ENCODE measurements around the gene SORCS1. TPM values are rescaled to one million over a fixed set of nuclear protein-coding genes. Genes with fewer than 3 reads are reported as not detected.

Gene SORCS1
- total and polyA plus RNA-seq, 8 donors = 0.46 to 2.6 (median 1.6) TPM

DNA sequence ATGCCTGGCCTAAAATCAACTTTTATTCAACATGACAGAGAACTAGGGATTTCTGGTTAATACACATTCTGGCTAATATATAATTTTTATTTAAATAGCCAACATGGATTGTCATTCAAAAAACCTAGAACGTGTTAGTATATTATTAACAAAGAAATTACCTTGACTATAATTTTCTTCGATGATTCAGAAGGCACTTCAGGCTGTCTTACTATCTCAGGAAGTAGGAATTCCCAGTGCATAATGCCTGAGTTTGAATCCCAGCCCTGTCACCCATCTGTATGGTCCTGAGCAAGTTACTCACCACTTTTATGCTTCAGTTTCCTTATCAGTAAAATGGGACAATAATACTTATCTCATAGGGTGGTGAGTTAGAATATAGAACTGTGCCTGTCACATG lies 106.2 kb downstream of the SORCS1 start:
- Histone ChIP-seq H3K27ac (no peak overlapping the region), H3K36me3 (no peaks in the 10 kb centered on the region), H3K9me3 (no peaks in the 10 kb centered on the region), H3K4me3 (no peak overlapping the region), H3K27me3 (no peaks in the 10 kb centered on the region), H3K4me1 (no peaks in the 10 kb centered on the region)
- DNase-seq (no peak), FAIRE-seq (no peak), ATAC-seq (no peak)
- intact Hi-C loops (cut with DNase I) = no loop called here
- no peak for TF ChIP-seq CTCF (IDR thresholded peaks at IDR 0.05)
- WGBS, 2 donors = 46 to 53% methylated on average over 2 of the region's 2 CpGs

GRCh38 chr10:107056182-107056581 lies 108.3 kb downstream of the SORCS1 start:
- no peaks in the 10 kb centered on the region for H3K4me1 ChIP-seq
- ATAC-seq (no peak), FAIRE-seq (no peak), DNase-seq (no peak)
- intact Hi-C loops (cut with DNase I) = no loop called here
- TF ChIP-seq CTCF (IDR thresholded peaks at IDR 0.05) = no peak
- H3K9me3 ChIP-seq = no peaks in the 10 kb centered on the region
- 49 to 70% methylated on average over 2 of the region's 2 CpGs for WGBS, 2 donors
- no peak overlapping the region for H3K27ac ChIP-seq
- no peaks in the 10 kb centered on the region for H3K27me3 ChIP-seq
- H3K4me3 ChIP-seq = no peak overlapping the region
- no peaks in the 10 kb centered on the region for H3K36me3 ChIP-seq

DNA sequence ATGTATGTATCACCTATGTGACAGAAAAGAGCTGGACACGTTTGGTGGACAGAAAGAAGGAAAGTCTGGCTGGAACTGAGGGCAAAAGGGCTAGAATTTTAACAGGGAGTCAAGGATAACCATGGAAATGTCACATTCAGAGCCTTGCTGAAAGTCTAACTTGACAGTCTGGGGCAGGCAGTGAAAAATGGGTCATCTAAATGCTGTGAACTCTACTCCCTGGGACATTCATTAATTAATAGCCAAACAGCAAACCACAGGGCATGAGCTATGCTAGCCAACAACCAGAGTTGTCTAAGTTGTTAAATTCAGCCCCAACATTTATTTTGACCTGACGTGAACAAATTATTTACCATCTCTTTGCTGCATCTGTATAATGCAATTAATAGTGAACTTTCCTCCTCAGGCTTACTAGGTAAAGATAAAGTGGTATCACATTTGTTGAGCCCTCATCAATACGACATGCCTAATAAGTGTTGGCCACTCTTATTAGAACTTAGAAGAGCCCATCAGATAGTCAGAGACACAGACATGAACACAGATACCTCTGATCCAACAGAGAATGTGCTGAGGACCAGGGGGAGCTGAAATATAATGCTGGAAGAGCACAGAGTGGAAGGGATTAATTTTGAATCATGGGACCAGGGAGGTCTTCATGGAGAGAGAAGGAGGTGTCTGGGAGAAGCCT lies 109.9 kb downstream of the SORCS1 start:
- ATAC-seq = peak; percentile 66 to 91 (median 78)
- no peak for TF ChIP-seq CTCF (IDR thresholded peaks at IDR 0.05)
- Histone ChIP-seq H3K27ac (no peak overlapping the region), H3K4me3 (no peak overlapping the region), H3K36me3 (no peaks in the 10 kb centered on the region), H3K9me3 (no peaks in the 10 kb centered on the region), H3K27me3 (no peaks in the 10 kb centered on the region), H3K4me1 (no peaks in the 10 kb centered on the region)
- no peak for FAIRE-seq
- intact Hi-C loops (cut with DNase I) = no loop called here
- DNase-seq = peak in 1 of 6 donors; percentile 13
- WGBS, 2 donors = 19% methylated on average over 3 of the region's 3 CpGs

DNA sequence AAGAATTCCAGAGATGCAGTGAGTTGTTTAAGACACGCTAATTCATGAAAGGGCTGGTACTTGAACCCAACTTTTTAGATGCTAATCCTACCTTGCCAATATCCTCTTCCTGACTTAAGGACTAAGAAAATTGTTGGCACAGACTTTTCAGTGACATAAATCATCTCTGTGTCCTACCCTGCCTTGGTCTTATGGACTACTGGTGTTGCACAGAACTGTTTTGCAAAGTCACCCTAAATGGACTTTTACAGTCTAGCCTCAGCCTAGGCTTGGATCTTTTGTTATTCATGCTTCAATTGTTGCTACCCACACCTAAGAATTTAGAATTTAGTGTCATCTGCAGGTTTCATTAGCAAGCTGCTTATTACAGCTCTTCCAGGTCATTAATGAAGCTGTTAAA lies 112.7 kb downstream of the SORCS1 start:
- intact Hi-C loops (cut with DNase I) = no loop called here
- Histone ChIP-seq H3K4me1 (no peaks in the 10 kb centered on the region), H3K36me3 (no peaks in the 10 kb centered on the region), H3K4me3 (no peak overlapping the region), H3K27ac (no peak overlapping the region), H3K27me3 (no peaks in the 10 kb centered on the region), H3K9me3 (no peaks in the 10 kb centered on the region)
- ATAC-seq (no peak), FAIRE-seq (no peak), DNase-seq (no peak)
- 70 to 79% methylated on average over 1 of the region's 1 CpG for WGBS, 2 donors
- TF ChIP-seq CTCF (IDR thresholded peaks at IDR 0.05) = no peak

GRCh38 chr10:107043461-107043860 lies 121.0 kb downstream of the SORCS1 start:
- intact Hi-C loops (cut with DNase I) = no loop called here
- FAIRE-seq (no peak), ATAC-seq (no peak), DNase-seq (no peak)
- Histone ChIP-seq H3K36me3 (no peaks in the 10 kb centered on the region), H3K4me3 (no peak overlapping the region), H3K9me3 (no peaks in the 10 kb centered on the region), H3K27me3 (no peaks in the 10 kb centered on the region), H3K27ac (no peak overlapping the region), H3K4me1 (no peaks in the 10 kb centered on the region)
- 58 to 62% methylated on average over 3 of the region's 3 CpGs for WGBS, 2 donors
- no peak for TF ChIP-seq CTCF (IDR thresholded peaks at IDR 0.05)

All from pancreas (tissue), 10 donors.